Activated CD4-positive, alpha-beta T cell treated with anti-CD3 and anti-CD28 coated beads, Interleukin-10, Interleukin-2, amounts not matched to agents 100 ng/mL and 50 ng/mL, durations not matched to agents 16 hours and 8 hours (primary cell): ENCODE results near the gene LGMN.

ENCODE experiments used
- DNase-seq: peaks from one replicate; pipeline ENCODE4 v3.0.0-alpha.2; 2020

Gene LGMN

GRCh38 chr14:92670643-92671366 lies 77.6 kb downstream of the LGMN start:
- DNase-seq = no peak

GRCh38 chr14:92670160-92670559 lies 78.3 kb downstream of the LGMN start:
- DNase-seq = no peak

GRCh38 chr14:92668276-92668973 lies 80.0 kb downstream of the LGMN start:
- DNase-seq = no peak

- DNase-seq = no peak
These were observed 82.2 kb downstream of the LGMN start for GRCh38 chr14:92666251-92666650.

GRCh38 chr14:92665661-92666110 lies 82.7 kb downstream of the LGMN start:
- no peak for DNase-seq

- DNase-seq = no peak
These were observed 85.4 kb downstream of the LGMN start for GRCh38 chr14:92663049-92663448.

- no peak for DNase-seq
These were observed 87.9 kb downstream of the LGMN start for GRCh38 chr14:92660571-92660970.

GRCh38 chr14:92659765-92660561 lies 88.5 kb downstream of the LGMN start:
- DNase-seq = no peak

GRCh38 chr14:92658684-92659083 lies 89.7 kb downstream of the LGMN start:
- DNase-seq = no peak

GRCh38 chr14:92658160-92658559 lies 90.3 kb downstream of the LGMN start:
- no peak for DNase-seq

- DNase-seq = no peak
These were observed 90.8 kb downstream of the LGMN start for GRCh38 chr14:92657457-92658142.

- no peak for DNase-seq
These were observed 91.9 kb downstream of the LGMN start for GRCh38 chr14:92656306-92657081.

GRCh38 chr14:92655419-92656201 lies 92.8 kb downstream of the LGMN start:
- no peak for DNase-seq

GRCh38 chr14:92654239-92654901 lies 94.1 kb downstream of the LGMN start:
- no peak for DNase-seq
